Ectodermal cell (in vitro differentiated cells): Measurements from ENCODE around the gene GDI2.
"Not testable (repeated sequence)": the region's sequence is repeated elsewhere in the genome, so short reads cannot be mapped to it uniquely, and the experiment has no call there.

Experiments
- H3K27ac ChIP-seq: 2 replicates; pipeline ENCODE4 v1.7.0; 2013; ENCODE audit warnings: mild to moderate bottlenecking, low read depth, low read length; ENCODE audit not compliant: insufficient read depth, poor library complexity, severe bottlenecking
- H3K27me3 ChIP-seq: 2 replicates; pipeline ENCODE4 v1.7.0; 2013; ENCODE audit warnings: mild to moderate bottlenecking, low read length; ENCODE audit not compliant: insufficient read depth, control insufficient read depth, poor library complexity, severe bottlenecking
- H3K36me3 ChIP-seq: one replicate; pipeline ENCODE4 v1.7.0; 2013; ENCODE audit warnings: low read length; ENCODE audit not compliant: control insufficient read depth, insufficient read depth
- H3K4me1 ChIP-seq: one replicate; pipeline ENCODE4 v1.7.0; 2013; ENCODE audit warnings: low read length; ENCODE audit not compliant: control insufficient read depth, insufficient read depth
- H3K4me3 ChIP-seq: 2 replicates; pipeline ENCODE4 v1.7.0; 2013; ENCODE audit warnings: low read depth, low read length, control low read depth; ENCODE audit not compliant: insufficient read depth
- H3K9me3 ChIP-seq: 2 replicates; pipeline ENCODE4 v1.7.0; 2013; ENCODE audit warnings: mild to moderate bottlenecking, low read length, moderate library complexity; ENCODE audit not compliant: control insufficient read depth
- WGBS, 2 experiments: methylation state at CpG; one replicate each; pipeline ENCODE4 v1.1.7; 2013; ENCODE audit warnings: missing lambda C conversion rate in 2 of 2; 5-methylcytosine and 5-hydroxymethylcytosine counted together

The GDI2 gene

DNA sequence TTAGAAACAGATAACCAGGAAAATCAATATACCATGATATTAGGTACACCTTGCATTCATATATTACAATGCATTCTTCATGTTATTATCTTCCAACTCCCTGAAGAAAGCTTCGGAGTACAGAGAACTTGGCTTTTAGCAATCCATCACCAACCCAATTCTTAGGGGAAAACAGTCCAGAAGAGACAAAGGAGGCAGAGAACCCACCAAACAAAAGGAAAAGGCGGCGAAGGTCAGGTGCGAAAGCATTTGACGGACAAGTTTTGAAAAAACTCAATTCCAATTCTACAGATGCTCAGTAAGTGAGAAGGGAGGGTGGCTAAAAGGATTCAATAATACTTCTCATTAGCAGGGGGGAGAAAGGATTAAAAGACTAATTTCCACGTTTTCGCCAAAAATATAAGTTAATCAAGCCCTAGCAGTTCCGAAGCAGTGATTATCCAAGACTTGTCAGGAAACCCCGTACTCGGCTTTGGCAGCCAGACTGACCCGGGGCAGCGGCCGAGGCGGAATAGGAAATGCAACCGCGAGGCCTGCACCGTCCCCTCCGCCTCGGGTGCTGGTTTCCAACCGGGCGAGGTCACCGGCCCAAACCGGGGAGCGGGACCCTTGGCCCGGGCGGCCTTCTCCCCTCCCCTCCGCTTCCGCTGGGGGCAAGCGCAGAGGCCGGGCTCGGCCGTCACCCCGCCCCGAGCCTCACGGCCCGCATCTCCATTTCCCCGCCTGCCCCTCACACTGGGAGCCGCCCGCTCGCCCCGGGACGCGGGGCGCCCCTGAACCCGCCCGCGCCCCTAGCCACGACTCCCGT, 747 bp downstream of the GDI2 start:
- 0% methylated on average over 49 of the region's 49 CpGs for WGBS, 2 experiments
- H3K4me3 ChIP-seq: peak overlapping the region; percentile 90
- no peaks in the 10 kb centered on the region for H3K9me3 ChIP-seq
- no peaks in the 10 kb centered on the region for H3K27me3 ChIP-seq
- peaks cover 8% of the 10 kb centered on the region for H3K4me1 ChIP-seq
- H3K27ac ChIP-seq: peak overlapping the region; percentile 93
- H3K36me3 ChIP-seq: no peaks in the 10 kb centered on the region

DNA sequence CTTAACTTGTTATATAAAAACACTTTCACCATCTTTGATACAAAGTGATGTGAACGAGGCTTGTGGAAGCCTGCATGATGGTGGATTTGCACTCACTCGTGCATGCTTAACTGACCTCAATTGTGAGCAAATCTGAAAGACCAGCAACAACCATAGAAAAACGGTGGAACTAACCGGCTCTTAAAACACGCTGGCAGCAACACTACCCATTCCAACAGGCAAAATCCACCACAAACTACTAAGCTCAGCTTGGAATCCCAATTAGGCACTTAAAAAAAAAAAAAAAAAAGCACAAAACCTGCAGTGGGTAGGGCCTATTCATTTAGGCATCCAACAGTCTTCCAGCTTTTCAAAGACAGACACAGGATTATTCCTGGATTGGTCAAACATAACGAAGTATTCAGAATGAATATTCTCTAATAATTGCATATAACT, 1.8 kb downstream of the GDI2 start:
- WGBS, 2 experiments: 4 to 5% methylated on average over 6 of the region's 6 CpGs
- H3K27me3 ChIP-seq: no peaks in the 10 kb centered on the region
- H3K36me3 ChIP-seq: no peaks in the 10 kb centered on the region
- peaks cover 8% of the 10 kb centered on the region for H3K4me1 ChIP-seq
- H3K27ac ChIP-seq: peak overlapping the region; percentile 28
- peak overlapping the region; percentile 90 for H3K4me3 ChIP-seq
- no peaks in the 10 kb centered on the region for H3K9me3 ChIP-seq

DNA sequence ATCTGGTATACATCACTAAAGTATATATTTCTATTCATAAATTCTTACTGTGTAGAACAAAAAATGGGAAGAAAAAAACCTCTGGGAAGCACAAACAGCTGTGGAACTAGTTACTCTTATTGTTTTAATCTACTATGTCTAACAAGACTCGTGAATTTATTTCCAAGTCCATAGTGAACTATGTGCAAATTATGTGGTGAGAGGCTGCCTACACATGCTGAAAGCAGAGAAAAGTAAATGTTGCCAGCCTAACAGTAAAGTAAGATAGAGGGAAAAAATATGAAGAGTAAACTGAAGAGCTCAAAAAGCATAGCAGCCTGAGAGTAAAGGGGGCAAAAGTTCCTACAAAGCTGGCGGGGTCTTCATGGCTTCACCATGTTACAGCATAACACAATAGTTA, 3.0 kb downstream of the GDI2 start:
- WGBS, 2 experiments: 80 to 90% methylated on average over 1 to 2 of the region's 2 CpGs
- Histone ChIP-seq H3K36me3 (peaks cover 3% of the 10 kb centered on the region), H3K9me3 (no peaks in the 10 kb centered on the region), H3K27me3 (no peaks in the 10 kb centered on the region), H3K27ac (no peak overlapping the region), H3K4me3 (peak overlapping the region; percentile 90), H3K4me1 (peaks cover 8% of the 10 kb centered on the region)

DNA sequence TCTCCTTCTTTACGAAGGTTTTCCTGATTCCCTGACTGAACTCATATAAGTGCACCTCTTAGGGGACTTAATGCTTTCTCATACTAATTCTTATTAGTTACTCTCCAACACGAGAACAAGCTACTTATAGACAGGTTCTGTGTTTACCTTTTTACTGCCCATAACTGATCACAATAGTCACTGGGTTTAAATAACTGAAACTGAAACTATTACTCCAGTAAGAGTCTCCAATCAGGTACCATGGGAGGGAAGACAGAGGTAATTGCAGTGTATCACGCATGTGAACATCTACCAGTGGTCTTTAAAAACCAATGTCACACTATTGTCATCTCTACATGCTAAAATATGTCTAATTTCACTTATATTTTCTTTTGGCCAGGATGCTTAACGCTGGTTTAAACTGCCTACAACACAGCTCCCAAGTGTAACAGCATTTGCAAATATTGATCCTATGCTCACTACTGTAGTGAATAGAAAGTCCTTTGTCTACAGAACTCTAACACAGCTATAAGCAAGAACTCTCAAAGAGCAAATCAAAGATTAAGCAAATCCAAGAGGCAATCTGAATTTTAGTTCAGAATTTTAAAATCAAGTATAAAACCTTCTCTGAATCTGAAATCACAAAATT, 3.6 kb downstream of the GDI2 start:
- Histone ChIP-seq H3K27me3 (no peaks in the 10 kb centered on the region), H3K27ac (no peak overlapping the region), H3K9me3 (no peaks in the 10 kb centered on the region), H3K4me3 (no peak overlapping the region), H3K36me3 (peaks cover 3% of the 10 kb centered on the region), H3K4me1 (peaks cover 8% of the 10 kb centered on the region)
- WGBS, 2 experiments: 89 to 93% methylated on average over 4 of the region's 4 CpGs

DNA sequence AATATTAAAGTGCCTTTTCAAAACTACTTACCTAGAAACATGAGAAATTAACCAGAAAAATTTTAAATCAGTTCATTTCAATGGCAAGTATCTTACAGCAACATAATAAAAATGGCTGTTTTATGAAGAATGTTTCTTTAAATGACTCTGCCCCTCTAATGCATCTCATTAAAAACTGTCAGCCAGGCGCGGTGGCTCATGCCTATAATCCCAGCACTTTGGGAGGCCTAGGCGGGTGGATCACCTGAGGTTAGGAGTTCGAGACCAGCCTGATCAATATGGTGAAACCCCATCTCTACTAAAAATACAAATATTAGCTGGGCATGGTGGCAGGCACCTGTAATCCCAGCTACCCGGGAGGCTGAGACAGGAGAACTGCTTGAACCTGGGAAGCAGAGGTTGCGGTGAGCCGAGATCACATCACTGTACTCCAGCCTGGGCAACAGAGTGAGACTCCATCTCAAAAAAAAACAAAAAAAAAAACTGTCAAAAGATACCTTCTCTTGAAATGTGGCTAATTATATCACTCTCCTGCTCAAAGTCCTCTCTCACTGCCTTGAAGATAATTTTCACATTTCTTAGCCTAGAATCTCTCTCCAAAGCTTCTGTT, 4.3 kb downstream of the GDI2 start:
- not testable (repeated sequence) for H3K9me3 ChIP-seq, H3K27ac ChIP-seq, H3K4me3 ChIP-seq, H3K4me1 ChIP-seq, H3K27me3 ChIP-seq, H3K36me3 ChIP-seq
- WGBS, 2 experiments: 92 to 95% methylated on average over 7 of the region's 7 CpGs

DNA sequence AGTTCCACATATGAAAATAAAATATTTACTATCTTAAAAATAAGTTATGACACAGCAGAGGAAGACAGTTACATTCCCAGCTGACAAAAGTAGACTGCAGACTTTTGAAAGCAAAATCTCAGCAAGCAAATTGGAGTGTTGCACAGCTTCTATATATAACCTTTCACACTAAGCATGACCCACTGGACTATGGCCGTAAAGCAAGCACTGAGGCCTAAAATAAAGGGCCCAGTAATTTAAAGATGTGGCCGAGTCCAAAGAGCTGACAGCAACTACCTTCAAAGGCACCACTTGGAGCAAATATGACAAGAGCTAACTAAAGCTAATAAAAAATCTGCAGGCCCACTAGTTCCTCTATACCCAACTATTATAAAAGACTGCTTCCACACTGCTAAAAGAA, 6.5 kb downstream of the GDI2 start:
- Histone ChIP-seq H3K9me3 (no peaks in the 10 kb centered on the region), H3K36me3 (peaks cover 3% of the 10 kb centered on the region), H3K4me3 (no peak overlapping the region), H3K27ac (no peak overlapping the region), H3K27me3 (no peaks in the 10 kb centered on the region), H3K4me1 (peaks cover 8% of the 10 kb centered on the region)
- WGBS, 2 experiments: 92 to 94% methylated on average over 2 of the region's 2 CpGs

DNA sequence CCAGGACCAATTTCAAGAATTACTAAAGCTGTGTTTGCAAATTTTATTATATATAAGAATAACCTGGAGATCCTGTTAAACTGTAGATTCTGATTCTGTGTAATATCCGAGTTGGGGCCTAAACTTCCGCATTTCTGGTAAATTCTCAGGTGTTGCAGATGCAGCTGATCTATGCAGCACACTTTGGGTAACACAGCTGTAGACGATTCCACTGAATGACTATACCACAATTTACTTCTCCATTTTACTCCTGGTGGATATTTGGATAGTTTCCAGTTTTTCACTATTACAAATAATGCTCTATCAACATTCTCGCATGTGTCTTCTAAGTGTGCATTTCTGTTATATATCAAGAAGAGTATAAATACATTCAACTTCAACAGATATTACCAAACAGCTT, 7.5 kb downstream of the GDI2 start:
- H3K27ac ChIP-seq: no peak overlapping the region
- peaks cover 3% of the 10 kb centered on the region for H3K36me3 ChIP-seq
- peaks cover 8% of the 10 kb centered on the region for H3K4me1 ChIP-seq
- H3K4me3 ChIP-seq: no peak overlapping the region
- H3K9me3 ChIP-seq: no peaks in the 10 kb centered on the region
- no peaks in the 10 kb centered on the region for H3K27me3 ChIP-seq
- WGBS, 2 experiments: 95 to 98% methylated on average over 3 to 4 of the region's 4 CpGs

DNA sequence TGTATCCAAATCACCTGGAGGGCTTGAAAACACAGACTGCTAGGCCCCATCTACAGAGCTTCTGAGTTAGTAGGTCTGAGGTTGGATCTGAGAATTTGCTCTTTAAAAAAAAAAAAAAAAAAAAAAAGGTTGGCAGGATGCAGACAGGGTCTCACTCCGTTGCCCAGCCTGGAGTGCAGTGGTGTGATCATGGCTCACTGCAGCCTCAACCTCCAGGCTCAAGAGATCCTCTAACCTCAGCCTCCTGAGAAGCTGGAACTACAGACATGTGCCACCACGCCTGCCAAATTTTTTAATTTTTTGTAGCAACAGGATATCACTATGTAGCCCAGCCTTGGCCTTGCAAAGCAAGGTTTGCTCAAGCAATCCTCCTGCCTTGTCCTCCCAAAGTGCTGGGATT, 8.0 kb downstream of the GDI2 start:
- H3K27me3 ChIP-seq: no peaks in the 10 kb centered on the region
- no peaks in the 10 kb centered on the region for H3K9me3 ChIP-seq
- H3K4me1 ChIP-seq: peaks cover 3% of the 10 kb centered on the region
- 91 to 99% methylated on average over 2 of the region's 2 CpGs for WGBS, 2 experiments
- H3K4me3 ChIP-seq: no peak overlapping the region
- H3K27ac ChIP-seq: no peak overlapping the region
- peaks cover 7% of the 10 kb centered on the region for H3K36me3 ChIP-seq

DNA sequence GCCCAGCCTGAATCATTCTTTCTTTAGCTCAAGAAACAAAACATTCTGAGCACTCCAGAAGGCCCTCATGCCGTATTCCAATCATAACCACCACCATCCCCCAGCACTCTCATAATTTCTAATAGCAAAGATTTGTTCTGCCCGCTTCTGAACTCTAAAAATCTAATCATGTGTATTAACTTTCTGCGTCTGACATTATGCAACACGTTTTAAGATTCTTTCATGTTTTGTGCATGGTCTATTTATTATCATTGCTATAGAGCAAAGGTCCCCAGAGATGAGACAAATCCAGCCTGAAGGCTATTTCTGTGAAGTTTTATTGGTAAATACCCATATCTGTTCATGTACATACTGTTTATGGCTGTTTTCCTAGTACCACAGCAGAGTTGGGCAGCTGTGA, 8.8 kb downstream of the GDI2 start:
- peaks cover 15% of the 10 kb centered on the region for H3K36me3 ChIP-seq
- WGBS, 2 experiments: 92 to 99% methylated on average over 3 to 4 of the region's 4 CpGs
- H3K27me3 ChIP-seq: no peaks in the 10 kb centered on the region
- H3K4me1 ChIP-seq: no peaks in the 10 kb centered on the region
- H3K27ac ChIP-seq: no peak overlapping the region
- H3K9me3 ChIP-seq: no peaks in the 10 kb centered on the region
- no peak overlapping the region for H3K4me3 ChIP-seq

DNA sequence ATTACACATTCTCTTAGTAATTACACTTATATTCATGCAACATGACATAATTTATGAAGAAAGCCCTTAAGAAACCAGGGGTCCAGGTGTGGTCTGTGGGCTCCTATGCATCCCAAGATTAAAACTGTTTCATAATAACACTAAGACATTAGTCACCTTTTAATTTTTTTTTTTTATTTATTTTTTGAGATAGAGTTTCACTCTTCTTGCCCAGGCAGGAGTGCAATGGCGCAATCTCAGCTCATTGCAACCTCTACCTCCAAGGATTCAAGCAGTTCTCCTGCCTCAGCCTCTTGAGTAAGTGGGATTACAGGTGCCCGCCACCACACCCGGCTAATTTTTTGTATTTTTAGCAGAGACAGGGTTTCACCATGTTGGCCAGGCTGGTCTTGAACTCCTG, 12.5 kb downstream of the GDI2 start:
- Histone ChIP-seq H3K4me3 (no peak overlapping the region), H3K4me1 (no peaks in the 10 kb centered on the region), H3K27me3 (no peaks in the 10 kb centered on the region), H3K36me3 (peaks cover 23% of the 10 kb centered on the region), H3K9me3 (no peaks in the 10 kb centered on the region), H3K27ac (no peak overlapping the region)
- 92 to 96% methylated on average over 3 of the region's 3 CpGs for WGBS, 2 experiments
